Omental fat pad (tissue), 4 donors: Measurements from ENCODE around the gene ERFE. TPM values are rescaled to one million over a fixed set of nuclear protein-coding genes. Genes with fewer than 3 reads are reported as not detected.
"Not testable (repeated sequence)": the region's sequence is repeated elsewhere in the genome, so short reads cannot be mapped to it uniquely, and the experiment has no call there.

ENCODE experiments used
- ATAC-seq: fragments of 150-250 bp; one replicate; pipeline ENCODE4 v1.9.1; 2016; ENCODE audit warnings: mild to moderate bottlenecking, moderate library complexity; ENCODE audit not compliant: low FRiP score
- DNase-seq: peaks from one replicate; pipeline ENCODE4 v3.0.0-alpha.2; 2019; ENCODE audit warnings: low spot score
- total RNA-seq, 4 donors: library from RNA; depleted of rRNA; stranded (reverse); fragments of >200 nt; gene quantifications; one replicate each; pipeline ENCODE4 v1.1.0, GENCODE V29; 2016
- TF ChIP-seq, protein P1 (sequence below), 3 donors: fragments of 450-650 bp; IDR thresholded peaks; one replicate each; pipeline ENCODE4 v1.5.1; 2016 to 2017; ENCODE audit warnings: antibody characterized with exemption in 3 of 3, mild to moderate bottlenecking in 3 of 3, moderate library complexity in 2 of 3

Gene ERFE
- total RNA-seq, 4 donors from 2014 or later: 1.1 to 1.9 TPM; not detected in 2

DNA sequence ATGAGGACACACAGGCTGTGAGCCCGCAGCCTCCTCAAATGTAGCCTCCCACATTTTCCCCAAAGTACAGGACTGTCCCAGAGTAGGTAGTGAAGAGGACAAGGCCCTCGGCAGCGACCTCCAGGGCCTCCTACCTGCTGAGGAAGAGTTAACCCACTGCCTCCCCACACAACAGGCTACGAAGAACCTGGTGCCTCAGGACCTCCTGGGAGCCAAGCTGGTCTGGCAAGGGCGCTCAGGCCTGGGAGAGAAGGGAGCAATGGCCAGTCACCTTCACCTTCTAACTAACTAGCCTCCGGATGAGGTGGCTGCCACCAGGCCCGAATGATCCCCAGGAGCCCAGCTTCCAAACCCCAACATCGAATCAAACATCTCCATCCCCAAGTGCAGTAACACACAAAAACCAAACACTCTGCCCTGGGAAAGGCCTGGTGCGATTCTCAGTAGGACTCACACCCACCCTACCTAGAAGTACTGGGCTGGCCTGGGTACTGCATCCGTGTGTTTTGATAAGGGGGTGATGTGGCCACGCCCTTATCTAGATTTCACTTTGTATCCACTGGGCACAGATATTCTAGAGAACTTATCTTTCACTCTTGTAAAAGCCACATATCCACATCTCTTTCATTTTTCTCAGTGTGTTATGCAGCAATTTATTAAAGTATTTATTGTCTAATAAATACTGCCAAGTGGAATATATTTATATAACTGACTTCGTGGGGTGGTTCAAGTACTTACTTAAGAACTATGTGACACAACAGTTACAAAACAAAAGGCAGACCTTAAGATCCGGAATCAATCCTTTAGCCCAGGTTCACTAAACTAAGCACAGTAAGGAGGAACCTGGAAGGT, 9.7 kb downstream of the ERFE start:
- DNase-seq: no peak

DNA sequence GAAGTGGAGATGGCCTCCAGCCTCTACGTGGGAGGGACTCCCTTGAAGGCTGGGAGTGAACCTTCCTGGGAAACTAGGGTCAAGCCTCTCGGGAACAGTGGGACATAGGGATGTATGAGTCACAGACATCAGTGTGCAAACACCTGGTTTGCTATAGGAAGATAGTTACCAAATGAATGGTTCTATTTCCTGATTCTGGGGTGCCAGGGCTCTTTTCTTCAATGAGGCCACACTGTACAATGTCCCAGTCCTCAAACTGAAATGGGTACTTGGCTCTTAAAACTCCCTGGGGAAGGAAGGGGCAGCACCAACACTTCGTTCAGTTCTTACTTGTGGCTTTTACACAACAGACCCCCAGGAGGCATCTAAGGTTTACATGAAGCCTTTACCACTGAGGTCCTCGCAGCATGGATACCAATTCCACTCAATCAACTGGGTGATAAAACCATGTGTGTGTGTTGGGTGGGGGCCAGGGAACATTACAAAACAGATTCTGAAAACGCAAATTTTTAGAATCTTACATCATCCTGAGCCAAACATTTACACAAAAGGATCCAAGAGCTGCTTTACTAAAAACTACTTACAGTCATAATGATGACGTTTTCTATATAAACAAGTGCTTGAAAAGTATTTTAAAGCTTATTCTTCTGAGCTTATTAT, 10.4 kb downstream of the ERFE start:
- ATAC-seq: peak; percentile 41
- TF ChIP-seq, protein P1, sequence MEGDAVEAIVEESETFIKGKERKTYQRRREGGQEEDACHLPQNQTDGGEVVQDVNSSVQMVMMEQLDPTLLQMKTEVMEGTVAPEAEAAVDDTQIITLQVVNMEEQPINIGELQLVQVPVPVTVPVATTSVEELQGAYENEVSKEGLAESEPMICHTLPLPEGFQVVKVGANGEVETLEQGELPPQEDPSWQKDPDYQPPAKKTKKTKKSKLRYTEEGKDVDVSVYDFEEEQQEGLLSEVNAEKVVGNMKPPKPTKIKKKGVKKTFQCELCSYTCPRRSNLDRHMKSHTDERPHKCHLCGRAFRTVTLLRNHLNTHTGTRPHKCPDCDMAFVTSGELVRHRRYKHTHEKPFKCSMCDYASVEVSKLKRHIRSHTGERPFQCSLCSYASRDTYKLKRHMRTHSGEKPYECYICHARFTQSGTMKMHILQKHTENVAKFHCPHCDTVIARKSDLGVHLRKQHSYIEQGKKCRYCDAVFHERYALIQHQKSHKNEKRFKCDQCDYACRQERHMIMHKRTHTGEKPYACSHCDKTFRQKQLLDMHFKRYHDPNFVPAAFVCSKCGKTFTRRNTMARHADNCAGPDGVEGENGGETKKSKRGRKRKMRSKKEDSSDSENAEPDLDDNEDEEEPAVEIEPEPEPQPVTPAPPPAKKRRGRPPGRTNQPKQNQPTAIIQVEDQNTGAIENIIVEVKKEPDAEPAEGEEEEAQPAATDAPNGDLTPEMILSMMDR (IDR thresholded peaks at IDR 0.05): no peak
- no peak for DNase-seq

More for the DNA sequence above, 9.7 kb downstream of the ERFE start:
- ATAC-seq: no peak
- TF ChIP-seq, protein P1 (IDR thresholded peaks at IDR 0.05): no peak

DNA sequence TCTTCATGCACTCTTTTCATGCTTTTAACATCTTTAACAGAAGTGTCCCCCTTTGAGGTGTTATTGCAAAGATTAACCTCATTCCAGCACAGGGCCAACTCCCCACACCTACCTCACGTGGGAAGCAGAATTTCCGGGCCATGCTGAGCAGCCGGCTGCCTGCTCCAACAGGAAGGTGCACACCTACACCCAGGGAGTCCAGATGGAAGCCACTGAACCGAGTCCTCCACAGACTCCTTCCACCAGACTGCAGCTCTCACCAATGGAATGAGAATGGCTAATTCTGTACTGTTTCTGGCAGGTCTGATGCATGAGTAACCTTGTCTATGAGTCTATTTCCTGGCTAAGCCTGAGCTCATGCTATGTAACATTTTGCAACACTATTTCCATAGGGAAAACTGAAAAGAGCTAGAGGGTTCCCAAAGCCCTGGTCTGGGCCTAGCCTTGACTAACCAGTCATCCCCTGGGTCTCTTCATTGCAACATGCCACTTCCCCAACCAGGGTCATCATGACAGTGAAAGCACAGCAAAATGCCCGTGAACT, 11.0 kb downstream of the ERFE start:
- no peak for DNase-seq
- ATAC-seq: peak; percentile 57
- TF ChIP-seq, protein P1 (IDR thresholded peaks at IDR 0.05): no peak

DNA sequence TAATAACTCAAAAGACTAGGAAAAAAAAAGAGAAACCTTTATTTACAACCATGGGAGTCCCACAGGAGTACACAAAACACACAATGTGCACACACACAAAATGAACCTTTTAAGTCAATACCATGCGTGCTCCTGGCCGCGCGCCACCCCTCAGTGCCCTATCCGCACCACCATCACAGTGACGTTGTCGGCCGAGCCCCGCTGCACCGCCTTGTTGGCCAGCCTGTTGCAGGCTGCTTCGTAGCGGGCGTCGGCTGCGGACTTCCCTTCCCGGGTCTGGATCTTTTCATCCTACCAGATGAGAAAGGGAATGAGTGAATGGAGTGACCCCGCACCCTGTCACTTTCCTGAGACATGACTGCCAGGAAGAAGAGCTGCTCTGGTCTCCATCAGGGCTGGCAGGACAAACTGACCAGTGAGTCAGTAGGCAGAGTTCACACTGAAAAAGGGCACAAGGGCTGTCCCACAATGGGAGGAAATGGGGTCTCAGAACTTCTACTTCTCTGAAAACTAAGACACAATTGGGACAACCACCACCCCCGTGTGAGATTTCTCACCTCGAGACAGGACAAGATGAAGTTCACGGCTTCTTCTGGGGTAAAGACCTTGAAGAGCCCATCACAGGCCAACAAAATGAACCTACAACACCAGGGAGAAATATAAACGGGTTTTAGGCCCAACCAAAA, 11.8 kb downstream of the ERFE start:
- TF ChIP-seq, protein P1 (IDR thresholded peaks at IDR 0.05): no peak
- DNase-seq (no peak), ATAC-seq (no peak)

DNA sequence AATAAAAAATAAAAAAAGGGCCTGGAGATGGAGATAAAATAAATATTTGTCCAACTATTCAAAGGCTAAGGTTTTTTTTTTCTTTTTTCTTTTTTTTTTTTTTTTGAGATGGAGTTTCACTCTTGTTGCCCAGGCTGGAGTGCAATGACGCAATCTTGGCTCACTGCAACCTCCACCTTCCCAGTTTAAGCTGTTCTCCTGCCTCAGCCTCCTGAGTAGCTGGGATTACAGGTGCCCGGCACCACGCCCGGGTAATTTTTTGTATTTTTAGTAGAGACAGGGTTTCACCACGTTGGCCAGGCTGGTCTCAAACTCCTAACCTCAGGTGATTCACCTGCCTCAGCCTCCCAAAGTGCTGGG, 12.3 kb downstream of the ERFE start:
- ATAC-seq, DNase-seq: not testable (repeated sequence)

DNA sequence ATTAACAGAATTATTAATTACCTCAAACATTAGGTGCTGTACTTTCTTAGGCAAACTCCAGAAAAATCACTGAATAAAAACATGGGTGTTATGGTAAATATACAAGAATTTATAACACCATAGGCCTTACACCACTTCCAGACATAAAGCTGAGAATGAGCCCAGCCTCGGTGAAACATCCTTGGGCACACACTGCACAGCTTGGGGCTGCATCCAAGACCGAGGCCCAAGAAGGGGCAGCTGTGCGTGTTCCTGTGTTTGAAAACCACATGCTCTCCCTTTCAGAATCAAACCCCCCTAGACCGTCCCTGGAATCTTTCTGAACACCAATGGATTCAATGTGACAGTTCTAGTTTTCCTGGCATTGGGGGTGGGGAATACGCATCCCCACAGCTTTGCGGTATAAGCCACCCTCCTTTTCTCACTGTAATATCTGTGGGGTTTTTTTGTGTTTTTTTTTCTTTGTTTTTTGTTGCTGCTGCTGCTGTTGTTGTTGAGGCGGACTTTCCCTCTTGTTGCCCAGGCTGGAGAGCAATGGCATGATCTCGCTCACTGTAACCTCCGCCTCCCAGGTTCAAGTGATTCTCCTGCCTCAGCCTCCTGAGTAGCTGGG, 12.9 kb downstream of the ERFE start:
- ATAC-seq (no peak), DNase-seq (no peak)
- TF ChIP-seq, protein P1 (IDR thresholded peaks at IDR 0.05): no peak

DNA sequence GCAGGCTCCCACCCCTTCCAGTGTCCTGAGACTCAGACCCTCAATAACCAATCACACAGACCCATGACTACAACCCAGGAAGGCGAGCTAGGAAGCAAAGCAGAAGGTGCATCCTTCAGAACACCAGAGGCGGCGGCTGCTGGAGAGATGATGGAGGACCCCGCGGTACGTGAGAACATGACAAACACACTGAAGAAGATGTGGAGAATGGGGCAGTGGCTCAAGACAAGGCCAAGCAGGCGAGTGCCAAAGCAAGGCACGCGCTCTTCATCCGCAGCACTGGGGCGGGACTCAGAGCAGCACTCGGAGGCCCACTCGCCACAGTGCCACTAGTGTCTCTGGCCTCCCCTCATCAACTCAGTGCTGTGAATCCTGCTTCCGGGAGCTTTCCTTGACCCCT, 13.7 kb downstream of the ERFE start:
- no peak for ATAC-seq
- DNase-seq: no peak
- TF ChIP-seq, protein P1 (IDR thresholded peaks at IDR 0.05): no peak
